22Rv1 (cell line): Measurements from ENCODE around the gene HES1.

Experiments
- H3K27ac ChIP-seq: fragments of 450-650 bp; 2 replicates; pipeline ENCODE4 v1.5.1; 2017
- ZFX ChIP-seq: fragments of 450-650 bp; IDR thresholded peaks from 2 replicates; pipeline ENCODE4 v1.6.1; 2017; ENCODE audit warnings: antibody characterized with exemption, borderline replicate concordance
- TF ChIP-seq, protein P1 (sequence below): fragments of 450-650 bp; IDR thresholded peaks from 2 replicates; pipeline ENCODE4 v1.5.1; 2017; ENCODE audit warnings: mild to moderate bottlenecking

HES1 gene

DNA sequence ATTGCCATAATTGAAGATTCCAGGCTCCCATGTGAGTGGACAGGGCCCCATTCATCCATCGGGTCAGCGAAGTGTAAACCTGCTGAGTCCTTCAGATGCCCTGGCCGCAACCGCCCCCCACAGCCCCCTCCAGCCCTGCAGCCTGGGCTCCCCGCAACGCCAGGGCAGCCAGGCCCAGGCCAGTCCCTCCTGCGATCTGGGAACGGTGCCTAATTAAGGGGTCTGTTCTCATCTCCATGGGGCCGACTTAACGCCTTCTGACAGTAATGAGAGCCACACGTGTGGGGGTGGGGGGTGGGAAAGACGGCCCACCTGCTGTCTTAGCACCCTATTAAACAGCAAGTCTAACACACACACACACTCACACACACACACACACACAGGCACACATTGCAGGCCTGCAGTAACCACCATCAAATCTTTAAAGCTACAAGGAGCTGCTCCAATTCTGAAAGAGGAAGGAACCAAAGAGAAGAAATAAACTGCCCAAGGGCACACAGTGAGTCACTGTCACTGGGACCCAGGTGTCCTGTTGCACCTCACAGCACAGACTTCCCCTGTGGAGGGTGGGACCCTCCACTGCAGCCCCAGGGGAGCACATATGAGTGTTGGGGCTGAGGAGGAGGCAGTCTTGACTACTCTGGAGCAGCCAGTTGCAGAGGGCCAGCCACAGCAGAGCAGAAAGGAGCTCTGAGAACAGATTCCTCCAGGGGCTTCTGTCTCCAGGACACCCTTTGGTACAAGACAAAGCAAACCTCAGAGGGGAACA is 31.8 kb upstream of the HES1 start:
- TF ChIP-seq ZFX: no peak
- TF ChIP-seq, protein P1, sequence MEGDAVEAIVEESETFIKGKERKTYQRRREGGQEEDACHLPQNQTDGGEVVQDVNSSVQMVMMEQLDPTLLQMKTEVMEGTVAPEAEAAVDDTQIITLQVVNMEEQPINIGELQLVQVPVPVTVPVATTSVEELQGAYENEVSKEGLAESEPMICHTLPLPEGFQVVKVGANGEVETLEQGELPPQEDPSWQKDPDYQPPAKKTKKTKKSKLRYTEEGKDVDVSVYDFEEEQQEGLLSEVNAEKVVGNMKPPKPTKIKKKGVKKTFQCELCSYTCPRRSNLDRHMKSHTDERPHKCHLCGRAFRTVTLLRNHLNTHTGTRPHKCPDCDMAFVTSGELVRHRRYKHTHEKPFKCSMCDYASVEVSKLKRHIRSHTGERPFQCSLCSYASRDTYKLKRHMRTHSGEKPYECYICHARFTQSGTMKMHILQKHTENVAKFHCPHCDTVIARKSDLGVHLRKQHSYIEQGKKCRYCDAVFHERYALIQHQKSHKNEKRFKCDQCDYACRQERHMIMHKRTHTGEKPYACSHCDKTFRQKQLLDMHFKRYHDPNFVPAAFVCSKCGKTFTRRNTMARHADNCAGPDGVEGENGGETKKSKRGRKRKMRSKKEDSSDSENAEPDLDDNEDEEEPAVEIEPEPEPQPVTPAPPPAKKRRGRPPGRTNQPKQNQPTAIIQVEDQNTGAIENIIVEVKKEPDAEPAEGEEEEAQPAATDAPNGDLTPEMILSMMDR: no peak
- H3K27ac ChIP-seq: peak overlapping the region; percentile 96

DNA sequence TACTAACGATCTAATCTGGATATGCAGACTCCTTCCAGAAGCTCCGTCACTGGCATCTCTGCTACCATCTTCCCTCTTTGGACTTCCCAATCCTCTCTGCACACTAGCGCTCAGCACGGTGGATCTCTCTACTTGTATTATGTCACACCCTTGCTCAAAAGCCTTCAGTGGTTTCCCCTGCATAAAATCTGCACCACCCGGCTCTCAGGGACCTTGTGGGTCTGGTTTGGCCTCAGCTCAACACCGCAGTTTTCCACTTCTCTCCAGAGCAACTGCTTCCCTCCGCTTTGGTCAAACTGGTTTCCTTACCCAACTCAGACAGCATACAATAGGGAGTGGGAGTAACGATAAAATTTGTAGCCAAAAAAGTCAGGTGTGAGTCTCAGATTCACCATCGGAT is 30.7 kb upstream of the HES1 start:
- peak overlapping the region; percentile 96; the same call in 1 of the 2 replicates for H3K27ac ChIP-seq
- TF ChIP-seq, protein P1: no peak
- no peak for TF ChIP-seq ZFX

DNA sequence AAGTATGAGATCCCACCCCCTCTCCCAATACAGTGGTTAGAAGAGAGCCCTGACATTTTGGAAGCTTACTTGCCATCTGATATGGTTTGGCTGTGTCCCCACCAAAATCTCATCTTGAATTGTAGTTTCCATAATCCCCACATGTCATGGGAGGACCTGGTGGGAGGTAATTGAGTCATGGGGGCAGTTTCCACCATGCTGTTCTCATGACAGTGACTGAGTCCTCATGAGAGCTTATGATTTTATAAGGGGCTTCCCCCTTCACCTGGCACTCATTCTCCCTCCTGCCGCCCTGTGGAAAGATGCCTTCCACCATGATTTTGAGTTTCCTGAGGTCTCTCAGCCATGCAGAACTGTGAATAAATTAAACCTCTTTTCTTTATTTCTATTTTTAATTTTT is 28.8 kb upstream of the HES1 start:
- H3K27ac ChIP-seq: no peak overlapping the region
- TF ChIP-seq, protein P1: no peak
- TF ChIP-seq ZFX: no peak

DNA sequence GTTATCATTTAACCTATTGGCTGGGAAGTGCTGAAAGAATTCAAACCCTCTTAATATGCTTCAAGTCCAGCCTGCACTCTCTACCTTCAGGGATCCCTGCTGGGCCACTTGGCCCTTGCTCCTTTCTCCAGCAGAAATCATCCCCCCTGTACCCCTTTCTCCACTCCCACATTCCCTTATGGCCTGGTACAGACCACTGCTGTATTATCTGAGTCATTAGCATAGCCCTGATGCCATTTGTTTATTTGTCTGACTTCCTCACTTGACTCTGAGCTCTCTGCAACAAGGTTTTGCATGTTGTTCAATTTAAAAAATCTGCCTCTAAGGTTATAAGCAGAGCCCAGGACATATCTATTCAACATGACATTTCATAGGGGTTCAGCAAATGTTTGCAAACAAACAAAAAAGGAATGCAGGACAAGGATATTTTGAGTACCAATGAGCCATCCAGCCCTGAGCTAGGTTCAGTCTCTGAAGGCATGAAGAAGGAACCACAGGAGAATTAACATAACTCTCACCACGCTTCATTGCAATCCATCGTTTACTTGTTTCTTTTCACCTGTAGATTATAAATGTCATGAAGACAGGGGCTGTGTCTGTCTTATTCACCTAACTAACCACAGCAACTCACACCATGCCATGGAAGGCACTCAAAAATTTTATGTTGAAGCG is 26.6 kb upstream of the HES1 start:
- no peak for TF ChIP-seq ZFX
- TF ChIP-seq, protein P1: no peak
- no peak overlapping the region for H3K27ac ChIP-seq

DNA sequence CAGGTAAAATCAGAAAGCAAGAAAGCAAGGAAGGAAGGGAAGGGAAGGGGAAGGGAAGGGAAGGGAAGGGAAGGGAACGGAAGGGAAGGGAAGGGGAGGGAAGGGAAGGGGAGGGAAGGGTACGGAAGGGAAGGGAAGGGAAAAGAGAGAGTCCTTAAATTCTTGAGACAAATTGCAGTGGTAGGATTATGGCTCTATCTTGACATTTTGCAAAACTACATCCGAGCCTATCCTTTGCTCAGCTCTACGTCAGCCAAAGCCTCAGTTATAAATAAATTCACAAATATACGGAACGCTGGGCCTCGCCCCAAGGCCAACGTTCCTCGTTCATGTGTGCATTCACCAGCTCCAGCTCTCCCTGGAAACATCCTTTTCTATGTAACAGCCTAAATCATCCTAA is 25.5 kb upstream of the HES1 start:
- H3K27ac ChIP-seq: no peak overlapping the region

DNA sequence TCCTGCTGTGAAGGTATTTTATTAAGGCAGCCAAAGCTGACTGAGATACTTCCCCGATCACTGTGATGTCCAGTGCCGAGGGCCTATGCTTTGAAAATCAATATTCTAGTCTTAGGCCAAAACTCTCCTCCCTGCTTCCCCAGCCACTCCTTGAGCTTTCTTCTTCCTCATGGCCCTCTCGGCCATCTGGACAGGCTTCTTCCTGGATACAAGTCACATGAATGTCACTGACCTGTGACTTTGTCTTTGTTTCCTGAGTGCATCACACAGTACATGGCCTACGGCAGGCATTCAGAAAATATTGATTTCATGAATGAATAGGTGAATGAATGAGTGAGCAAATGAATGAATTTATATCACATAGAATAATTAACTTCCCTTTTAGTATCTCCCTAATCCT is 24.6 kb upstream of the HES1 start:
- no peak for TF ChIP-seq ZFX
- TF ChIP-seq, protein P1: no peak
- peak overlapping the region; percentile 78 for H3K27ac ChIP-seq

More for the DNA sequence above, 25.5 kb upstream of the HES1 start:
- TF ChIP-seq, protein P1: no peak
- TF ChIP-seq ZFX: no peak
